Osteoblast (primary cell): Measurements from ENCODE around the gene LRRK2. TPM values are rescaled to one million over a fixed set of nuclear protein-coding genes. Genes with fewer than 3 reads are reported as not detected.

ENCODE experiments used
- DNase-seq: peaks from one replicate; pipeline ENCODE4 v3.0.0; 2011; ENCODE audit warnings: low spot score, mixed read lengths; ENCODE audit not compliant: insufficient read length; ENCODE audit errors: missing footprints
- H2AFZ ChIP-seq: 2 replicates; pipeline ENCODE4 v1.6.0; 2011; ENCODE audit warnings: mild to moderate bottlenecking, low read length
- H3K27ac ChIP-seq: 2 replicates; pipeline ENCODE4 v1.5.1; 2011; ENCODE audit warnings: mild to moderate bottlenecking, low read depth, low read length, moderate library complexity
- H3K27me3 ChIP-seq: 2 replicates; pipeline ENCODE4 v1.6.0; 2012; ENCODE audit warnings: mild to moderate bottlenecking, control low read depth, inconsistent platforms, low read length, moderate library complexity; ENCODE audit not compliant: insufficient read depth
- H3K36me3 ChIP-seq: 2 replicates; pipeline ENCODE4 v1.5.1; 2011; ENCODE audit warnings: mild to moderate bottlenecking, low read length, control low read depth, moderate library complexity; ENCODE audit not compliant: insufficient read depth
- H3K4me1 ChIP-seq: 2 replicates; pipeline ENCODE4 v1.5.1; 2011; ENCODE audit warnings: mild to moderate bottlenecking, low read length, control low read depth, moderate library complexity; ENCODE audit not compliant: insufficient read depth
- H3K4me2 ChIP-seq: 2 replicates; pipeline ENCODE4 v1.6.0; 2011; ENCODE audit warnings: mild to moderate bottlenecking, low read length; ENCODE audit not compliant: insufficient read depth
- H3K4me3 ChIP-seq: fragments of 200-600 bp; sonication (generic); 3 replicates; pipeline ENCODE4 v1.5.1; 2012; ENCODE audit warnings: mild to moderate bottlenecking, low read length, inconsistent platforms; ENCODE audit not compliant: insufficient read depth
- H3K79me2 ChIP-seq: 2 replicates; pipeline ENCODE4 v1.6.0; 2012; ENCODE audit warnings: mild to moderate bottlenecking, low read length, control low read depth, inconsistent platforms; ENCODE audit not compliant: insufficient read depth
- H3K9me3 ChIP-seq: 2 replicates; pipeline ENCODE4 v1.5.1; 2011; ENCODE audit warnings: low read depth, low read length, control low read depth
- H4K20me1 ChIP-seq: 2 replicates; pipeline ENCODE4 v1.6.0; 2012; ENCODE audit warnings: mild to moderate bottlenecking, low read length, control low read depth; ENCODE audit not compliant: insufficient read depth
- CTCF ChIP-seq: IDR thresholded peaks from 2 replicates; pipeline ENCODE4 v1.5.1; 2011; ENCODE audit warnings: mild to moderate bottlenecking, low read depth, low read length, moderate library complexity; ENCODE audit errors: extremely low read depth
- total RNA-seq: library from RNA; depleted of rRNA; stranded (reverse); fragments of >200 nt; gene quantifications from 2 replicates; pipeline ENCODE4 v1.2.3, GENCODE V29; 2012

LRRK2 gene
- total RNA-seq, 1 donor: 5.1 TPM

GRCh38 chr12:40212566-40212965 is 12.2 kb upstream of the LRRK2 start:
- no peaks in the 10 kb centered on the region for H3K79me2 ChIP-seq
- no peak for DNase-seq
- TF ChIP-seq CTCF: no peak
- H4K20me1 ChIP-seq: no peaks in the 10 kb centered on the region
- H3K4me2 ChIP-seq: no peak overlapping the region
- H3K4me3 ChIP-seq: no peak overlapping the region
- no peaks in the 10 kb centered on the region for H3K27me3 ChIP-seq
- no peaks in the 10 kb centered on the region for H3K9me3 ChIP-seq
- H3K4me1 ChIP-seq: no peaks in the 10 kb centered on the region
- H3K27ac ChIP-seq: no peak overlapping the region
- no peak overlapping the region for H2AFZ ChIP-seq
- no peaks in the 10 kb centered on the region for H3K36me3 ChIP-seq

- Histone ChIP-seq H3K4me2 (no peak overlapping the region), H3K4me3 (no peak overlapping the region), H3K4me1 (no peaks in the 10 kb centered on the region), H3K36me3 (no peaks in the 10 kb centered on the region), H2AFZ (no peak overlapping the region), H3K79me2 (no peaks in the 10 kb centered on the region), H3K9me3 (no peaks in the 10 kb centered on the region), H4K20me1 (no peaks in the 10 kb centered on the region), H3K27ac (no peak overlapping the region), H3K27me3 (no peaks in the 10 kb centered on the region)
- TF ChIP-seq CTCF: no peak
- no peak for DNase-seq
Observed at GRCh38 chr12:40215982-40216381, 8.8 kb upstream of the LRRK2 start.

- no peaks in the 10 kb centered on the region for H3K9me3 ChIP-seq
- no peak overlapping the region for H3K4me3 ChIP-seq
- H2AFZ ChIP-seq: no peak overlapping the region
- no peaks in the 10 kb centered on the region for H3K27me3 ChIP-seq
- DNase-seq: no peak
- H4K20me1 ChIP-seq: no peaks in the 10 kb centered on the region
- no peak for TF ChIP-seq CTCF
- no peaks in the 10 kb centered on the region for H3K36me3 ChIP-seq
- no peaks in the 10 kb centered on the region for H3K4me1 ChIP-seq
- no peaks in the 10 kb centered on the region for H3K79me2 ChIP-seq
- H3K27ac ChIP-seq: no peak overlapping the region
- no peak overlapping the region for H3K4me2 ChIP-seq
Observed at GRCh38 chr12:40216516-40217288, 8.1 kb upstream of the LRRK2 start.

GRCh38 chr12:40219760-40220159 is 5.0 kb upstream of the LRRK2 start:
- DNase-seq: no peak
- no peak for TF ChIP-seq CTCF
- H3K36me3 ChIP-seq: no peaks in the 10 kb centered on the region
- no peaks in the 10 kb centered on the region for H3K9me3 ChIP-seq
- H2AFZ ChIP-seq: no peak overlapping the region
- H3K4me3 ChIP-seq: no peak overlapping the region
- no peaks in the 10 kb centered on the region for H3K27me3 ChIP-seq
- H4K20me1 ChIP-seq: no peaks in the 10 kb centered on the region
- H3K4me1 ChIP-seq: peaks cover 5% of the 10 kb centered on the region
- no peak overlapping the region for H3K4me2 ChIP-seq
- H3K79me2 ChIP-seq: no peaks in the 10 kb centered on the region
- H3K27ac ChIP-seq: no peak overlapping the region
